IPS-NIHi11 (cell line): ENCODE results near the gene DLGAP5.

ENCODE experiments used
- DNase-seq: peaks from one replicate; pipeline ENCODE4 v3.0.0; 2012; ENCODE audit warnings: mixed read lengths, low spot score

Gene DLGAP5

GRCh38 chr14:55109836-55110235 lies 81.5 kb downstream of the DLGAP5 start:
- DNase-seq: no peak

GRCh38 chr14:55107766-55108554 lies 83.4 kb downstream of the DLGAP5 start:
- peak; percentile 75 for DNase-seq

- DNase-seq: no peak
Observed at GRCh38 chr14:55105991-55106390, 85.4 kb downstream of the DLGAP5 start.

DNA sequence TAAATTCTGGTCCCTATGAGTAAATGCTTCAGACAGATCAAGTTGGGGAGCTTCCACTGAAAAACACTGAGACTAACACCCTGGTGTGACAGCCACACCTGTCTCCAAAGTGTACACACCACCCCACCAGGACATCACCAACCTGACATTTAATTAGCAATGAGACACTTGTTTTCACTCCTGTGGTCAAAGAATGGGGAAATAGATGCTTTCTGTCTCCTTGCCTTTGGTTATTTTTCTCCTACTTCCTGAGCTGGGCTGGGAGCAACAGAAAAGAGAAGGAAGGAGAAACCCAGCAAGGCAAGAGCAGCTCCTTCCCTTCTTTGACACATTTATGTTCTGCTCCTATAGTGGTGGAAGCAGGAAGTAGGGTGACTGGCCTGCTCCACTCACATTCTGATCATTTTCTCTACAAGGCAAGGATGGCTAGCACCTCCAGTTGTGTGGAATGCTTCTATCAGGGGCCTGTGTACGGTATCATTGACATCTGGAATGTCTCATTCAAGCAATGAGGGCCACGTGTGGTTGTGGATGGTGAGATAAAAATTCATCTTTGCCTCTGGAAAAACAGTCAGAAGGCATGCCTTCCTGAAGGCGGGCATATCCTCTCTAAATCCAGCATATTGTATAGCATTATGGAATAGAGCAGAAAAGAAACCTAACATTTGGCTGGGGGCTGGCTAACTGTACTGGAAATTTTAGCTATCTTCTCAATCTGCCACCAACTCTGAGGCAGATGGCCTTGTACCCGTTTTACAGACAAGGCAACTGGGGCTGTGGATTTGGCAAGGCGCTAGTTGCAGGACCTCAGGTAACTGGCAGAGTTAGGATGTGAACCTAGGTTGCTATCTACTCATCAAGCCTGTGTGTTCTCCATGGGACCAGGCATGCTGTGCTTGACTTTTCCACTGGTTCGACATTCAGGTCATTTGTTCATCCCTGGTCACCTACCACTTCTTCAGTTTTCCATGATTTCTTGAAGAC lies 87.1 kb downstream of the DLGAP5 start:
- DNase-seq: no peak

GRCh38 chr14:55103005-55103640 lies 88.3 kb downstream of the DLGAP5 start:
- DNase-seq: peak; percentile 75

DNA sequence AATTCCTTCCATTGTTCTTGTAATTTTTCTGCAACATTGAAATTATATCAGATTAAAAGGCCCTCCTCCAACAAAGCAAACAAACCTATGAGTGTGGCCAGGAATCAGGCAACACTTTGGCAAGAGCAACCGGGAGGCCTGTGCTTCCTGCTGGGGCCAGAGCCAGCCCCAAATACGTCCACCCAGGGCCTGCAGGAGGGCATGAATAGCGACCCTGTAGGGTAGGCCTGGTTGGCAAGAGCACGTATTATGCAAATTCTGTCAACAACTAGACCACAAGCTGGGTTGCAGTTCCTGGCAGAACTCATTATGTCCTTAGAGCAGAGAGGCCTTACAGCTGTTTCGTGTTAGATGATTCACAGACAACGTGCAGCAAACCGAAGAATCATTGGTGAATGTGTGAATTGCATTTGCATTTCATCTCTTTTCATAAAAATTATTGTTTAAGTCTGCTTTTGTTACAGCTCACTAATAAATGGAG lies 89.2 kb downstream of the DLGAP5 start:
- DNase-seq: peak; percentile 70

- DNase-seq: no peak
Observed at GRCh38 chr14:55101698-55102097, 89.7 kb downstream of the DLGAP5 start.

DNA sequence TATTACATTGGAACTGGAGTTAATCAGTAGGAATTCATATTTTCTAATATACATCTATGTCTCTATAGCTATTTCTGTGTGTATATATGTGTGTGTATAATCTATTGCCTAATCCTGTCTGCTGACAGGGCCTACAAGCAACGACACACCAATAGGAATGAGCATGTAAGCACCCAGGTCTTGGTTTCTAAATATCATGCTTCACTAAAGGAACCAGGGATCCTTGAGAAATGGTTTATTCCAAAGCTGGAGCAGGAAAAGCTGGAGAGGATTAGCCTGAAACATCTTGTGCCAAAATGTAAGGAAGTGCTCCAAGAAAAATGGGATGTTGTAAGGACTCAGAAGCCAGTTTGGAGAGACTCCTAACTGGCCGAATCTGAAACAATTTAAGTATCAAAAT lies 91.6 kb downstream of the DLGAP5 start:
- DNase-seq: no peak

DNA sequence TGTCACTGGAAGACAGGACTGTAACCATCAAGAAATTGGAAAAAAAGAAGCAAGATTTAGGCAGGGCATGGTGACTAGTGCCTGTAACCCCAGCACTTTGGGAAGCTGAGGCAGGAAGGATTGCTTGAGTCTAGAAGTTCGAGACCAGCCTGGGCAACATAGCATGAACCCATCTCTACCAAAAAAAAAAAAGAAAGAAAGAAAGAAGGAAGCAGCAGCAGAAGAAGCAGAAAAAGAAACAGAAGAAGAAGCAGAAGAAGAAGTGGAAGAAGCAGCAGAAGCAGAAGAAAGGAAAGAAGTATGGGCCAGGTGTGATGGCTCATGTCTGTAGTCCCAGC lies 92.9 kb downstream of the DLGAP5 start:
- DNase-seq: no peak
